ENCODE data around the gene RMI1. TPM values are rescaled to one million over a fixed set of nuclear protein-coding genes. Genes with fewer than 3 reads are reported as not detected.
A peak's percentile ranks its signal among the peaks of the same experiment; 100 is the strongest.

The RMI1 gene
- total RNA-seq, 4 donors from 2014 or later, result 8.2 to 9.1 (median 8.4) TPM

DNA sequence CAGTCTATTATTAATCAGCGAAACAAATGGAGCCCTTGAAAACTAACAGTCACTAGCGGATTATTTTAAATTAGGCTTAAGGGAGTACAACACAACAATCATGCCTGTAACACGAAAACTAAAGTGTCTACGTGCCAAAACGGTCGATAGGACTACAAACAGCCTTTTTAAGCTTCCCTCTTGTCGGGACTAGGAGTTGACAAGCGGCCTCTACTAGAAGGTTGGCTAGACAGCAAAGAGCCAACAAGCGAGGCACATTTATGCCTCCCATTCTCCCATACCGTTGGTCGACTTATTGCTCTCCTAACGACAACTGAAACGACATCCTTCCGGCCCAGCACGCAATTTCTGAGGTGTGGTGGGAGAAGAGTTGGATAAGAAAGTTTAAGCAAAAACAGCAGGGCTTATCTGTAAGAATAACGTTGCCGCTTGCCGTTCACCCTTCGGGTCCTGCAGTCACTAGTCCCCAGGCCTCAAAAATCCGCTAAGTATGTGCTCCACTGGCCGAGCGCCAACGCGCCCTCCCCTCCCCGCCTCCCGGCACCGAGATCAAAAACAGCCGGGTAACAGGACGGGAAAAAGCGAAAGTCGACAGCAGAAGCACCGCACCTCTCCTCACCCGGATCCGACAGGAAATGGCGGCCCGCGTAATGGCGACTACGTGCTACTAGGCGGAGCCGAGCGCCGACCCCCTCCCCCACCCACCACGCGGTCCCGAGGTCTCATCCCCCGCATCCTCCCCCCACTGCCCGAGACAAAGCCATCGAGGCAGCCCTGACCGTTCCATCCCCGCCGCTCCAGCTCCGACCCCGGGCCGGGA is 1.4 kb upstream of the RMI1 start:
- peaks cover 0 to 36% (median 4%) of the 10 kb centered on the region in 3 donors for H3K36me3 ChIP-seq
- peak; percentile 89 to 94 (median 90) for DNase-seq
- no peaks in the 10 kb centered on the region for H3K9me3 ChIP-seq
- TF ChIP-seq CTCF (IDR thresholded peaks at IDR 0.05) (no peak), POLR2A (IDR thresholded peaks at IDR 0.05) (peak in 1 of 2 donors; percentile 22)
- peak overlapping the region; percentile 81 to 93 (median 88) for H3K4me3 ChIP-seq
- peak overlapping the region; percentile 97 to 99 (median 98) for H3K27ac ChIP-seq
- H3K27me3 ChIP-seq, result no peaks in the 10 kb centered on the region
- peaks cover 0 to 43% (median 11%) of the 10 kb centered on the region in 4 donors for H3K4me1 ChIP-seq

DNA sequence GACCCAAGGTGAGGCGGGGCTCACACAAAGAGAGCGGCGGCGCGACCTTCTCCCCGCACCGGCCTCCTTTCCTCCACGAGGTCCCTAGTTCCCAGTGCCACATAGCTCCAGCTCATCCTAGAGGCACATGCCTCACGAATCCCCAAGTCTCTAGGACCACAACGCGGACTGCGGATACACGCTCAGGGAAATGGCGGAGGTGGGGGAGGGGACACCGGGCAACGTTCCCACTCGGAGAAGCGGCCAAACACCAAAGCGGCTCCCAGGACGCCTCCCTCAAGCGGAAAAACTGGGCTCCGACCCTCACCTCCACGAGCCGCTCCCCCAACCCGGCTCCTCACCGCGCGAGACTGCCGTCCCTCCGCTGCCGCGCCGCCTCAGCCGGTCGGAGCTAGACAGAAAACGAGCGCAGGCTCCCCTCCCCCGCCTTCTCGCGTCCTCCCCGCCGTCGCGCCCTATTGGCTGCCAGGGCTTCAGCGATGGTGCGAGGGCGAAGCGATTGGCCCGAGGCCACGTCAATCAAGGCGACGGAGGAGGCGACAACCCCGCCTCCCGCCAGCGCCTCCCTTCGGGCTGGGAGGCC is 702 bp upstream of the RMI1 start, which contains the start of gene HNRNPK:
Gene HNRNPK, minus strand, starts transcription at position 404 of the 583 bp plus-strand sequence. CDS start 1,963 bp downstream, outside the sequence.
- Histone ChIP-seq H3K36me3 (peaks cover 0 to 29% (median 4%) of the 10 kb centered on the region in 3 donors), H3K9me3 (no peaks in the 10 kb centered on the region), H3K4me3 (peak within 1 kb of the TSS; percentile 81 to 93 (median 88)), H3K4me1 (peaks cover 0 to 39% (median 11%) of the 10 kb centered on the region in 4 donors), H3K27me3 (no peaks in the 10 kb centered on the region), H3K27ac (peak within 1 kb of the TSS; percentile 97 to 99 (median 98))
- TF ChIP-seq CTCF (IDR thresholded peaks at IDR 0.05) (no peak), POLR2A (IDR thresholded peaks at IDR 0.05) (no peak)
- peak; percentile 98 to 100 (median 99) for DNase-seq

DNA sequence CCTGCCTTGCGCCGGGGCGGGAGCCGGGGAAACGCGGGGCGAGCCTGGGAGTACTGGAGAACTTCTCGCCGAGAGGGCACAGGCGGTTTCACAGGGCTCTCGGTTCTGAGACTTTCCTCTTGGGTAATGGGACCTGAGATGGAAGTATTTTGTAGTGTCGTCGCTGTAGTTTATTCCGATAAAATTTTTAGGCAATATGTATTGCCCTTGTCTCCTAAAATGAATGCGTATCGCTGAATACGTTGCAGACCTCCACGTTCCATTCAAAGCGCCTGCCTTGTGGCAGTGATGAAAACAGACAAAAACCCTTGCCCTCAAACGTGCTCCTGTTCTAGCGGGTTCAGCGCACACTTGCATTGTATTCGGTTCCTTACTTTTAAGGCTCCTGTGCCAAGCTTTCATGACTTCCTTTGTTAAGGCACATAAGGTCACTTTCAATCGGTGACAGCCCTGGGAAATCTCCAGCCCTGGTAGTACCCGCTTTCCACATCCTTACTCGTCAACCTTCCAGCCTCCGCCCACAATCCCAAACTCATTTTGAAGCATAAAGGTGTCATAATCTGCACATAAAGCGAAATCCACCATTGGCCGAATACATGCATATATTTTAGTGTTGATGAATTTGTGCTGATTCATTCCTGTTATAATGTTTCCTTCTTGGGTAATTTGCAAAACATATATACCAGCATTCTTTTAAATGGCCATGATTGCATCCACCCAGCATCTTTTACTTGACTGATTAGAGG is 694 bp downstream of the RMI1 start:
- Histone ChIP-seq H3K9me3 (no peaks in the 10 kb centered on the region), H3K4me3 (peak overlapping the region; percentile 81 to 93 (median 88)), H3K4me1 (peaks cover 0 to 27% (median 11%) of the 10 kb centered on the region in 4 donors), H3K27me3 (no peaks in the 10 kb centered on the region), H3K36me3 (peaks cover 0 to 15% (median 0%) of the 10 kb centered on the region in 3 donors), H3K27ac (peak overlapping the region; percentile 97 to 99 (median 98))
- DNase-seq, result peak in 1 of 3 donors; percentile 49
- no peak for TF ChIP-seq POLR2A (IDR thresholded peaks at IDR 0.05)

GRCh38 chr9:83986195-83986594 is 5.6 kb downstream of the RMI1 start:
- no peaks in the 10 kb centered on the region for H3K9me3 ChIP-seq
- peaks cover 0 to 9% (median 0%) of the 10 kb centered on the region in 3 donors for H3K36me3 ChIP-seq
- no peak for DNase-seq
- H3K4me3 ChIP-seq, result no peak overlapping the region
- no peaks in the 10 kb centered on the region for H3K27me3 ChIP-seq
- peak overlapping the region in 2 of 4 donors; percentile 55 to 81 for H3K27ac ChIP-seq
- TF ChIP-seq POLR2A (IDR thresholded peaks at IDR 0.05) (no peak), CTCF (IDR thresholded peaks at IDR 0.05) (no peak)
- H3K4me1 ChIP-seq, result peaks cover 0 to 8% (median 2%) of the 10 kb centered on the region in 4 donors

DNA sequence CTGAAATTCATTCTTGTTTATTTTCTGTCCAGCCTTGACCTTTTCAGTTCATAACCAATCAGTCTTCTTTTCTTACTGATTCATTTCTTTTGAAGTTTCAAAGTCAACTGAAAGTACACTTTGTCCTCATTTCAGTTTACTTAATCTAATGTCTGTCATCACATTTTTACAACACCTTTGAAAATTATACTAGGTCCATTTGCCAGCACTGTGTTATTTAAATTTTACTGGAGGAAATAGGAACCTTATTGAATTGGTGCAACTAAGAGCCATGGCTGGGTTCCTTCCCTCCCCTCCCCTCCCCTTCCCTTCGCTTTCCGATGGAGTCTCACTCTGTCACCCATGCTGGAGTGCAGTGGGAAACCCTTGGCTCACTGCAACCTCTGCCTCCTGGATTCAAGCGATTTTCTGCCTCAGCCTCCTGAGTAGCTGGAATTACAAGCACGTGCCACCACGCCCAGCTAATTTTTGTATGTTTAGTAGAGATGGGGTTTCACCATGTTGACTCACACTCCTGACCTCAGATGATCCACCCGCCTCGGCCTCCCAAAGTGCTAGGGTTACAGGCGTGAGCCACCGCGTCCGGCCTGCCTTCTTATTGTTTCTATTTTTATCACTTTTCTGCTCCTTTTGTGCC is 6.3 kb downstream of the RMI1 start:
- peak in 2 of 3 donors; percentile 66 to 76 for DNase-seq
- Histone ChIP-seq H3K27ac (peak overlapping the region in 2 of 4 donors; percentile 55 to 81), H3K9me3 (no peaks in the 10 kb centered on the region), H3K4me3 (peak overlapping the region in 1 of 4 donors; percentile 17), H3K36me3 (peaks cover 0 to 9% (median 0%) of the 10 kb centered on the region in 3 donors), H3K4me1 (peaks cover 0 to 2% (median 0%) of the 10 kb centered on the region in 4 donors), H3K27me3 (no peaks in the 10 kb centered on the region)
- TF ChIP-seq POLR2A (IDR thresholded peaks at IDR 0.05) (no peak), CTCF (IDR thresholded peaks at IDR 0.05) (no peak)

Measured in Peyer's patch (tissue), 4 donors.